A673 (cell line): Measurements from ENCODE around the gene PLIN5.

Experiments
- EZH2 ChIP-seq: fragments of 200-600 bp; sonication (generic); IDR thresholded peaks from 2 replicates; pipeline ENCODE4 v1.6.1; 2017; ENCODE audit warnings: borderline replicate concordance, low read depth, mild to moderate bottlenecking, mixed read lengths, antibody characterized with exemption, low read length; ENCODE audit not compliant: poor library complexity, severe bottlenecking
- TF ChIP-seq, protein P1 (sequence below): fragments of 300-800, 200-600 bp; sonication (generic); conservative IDR thresholded peaks from 2 replicates; pipeline ENCODE4 v1.5.1; 2017; ENCODE audit warnings: low read depth, mild to moderate bottlenecking, antibody characterized with exemption, low read length, moderate library complexity, mixed read lengths

DNA sequence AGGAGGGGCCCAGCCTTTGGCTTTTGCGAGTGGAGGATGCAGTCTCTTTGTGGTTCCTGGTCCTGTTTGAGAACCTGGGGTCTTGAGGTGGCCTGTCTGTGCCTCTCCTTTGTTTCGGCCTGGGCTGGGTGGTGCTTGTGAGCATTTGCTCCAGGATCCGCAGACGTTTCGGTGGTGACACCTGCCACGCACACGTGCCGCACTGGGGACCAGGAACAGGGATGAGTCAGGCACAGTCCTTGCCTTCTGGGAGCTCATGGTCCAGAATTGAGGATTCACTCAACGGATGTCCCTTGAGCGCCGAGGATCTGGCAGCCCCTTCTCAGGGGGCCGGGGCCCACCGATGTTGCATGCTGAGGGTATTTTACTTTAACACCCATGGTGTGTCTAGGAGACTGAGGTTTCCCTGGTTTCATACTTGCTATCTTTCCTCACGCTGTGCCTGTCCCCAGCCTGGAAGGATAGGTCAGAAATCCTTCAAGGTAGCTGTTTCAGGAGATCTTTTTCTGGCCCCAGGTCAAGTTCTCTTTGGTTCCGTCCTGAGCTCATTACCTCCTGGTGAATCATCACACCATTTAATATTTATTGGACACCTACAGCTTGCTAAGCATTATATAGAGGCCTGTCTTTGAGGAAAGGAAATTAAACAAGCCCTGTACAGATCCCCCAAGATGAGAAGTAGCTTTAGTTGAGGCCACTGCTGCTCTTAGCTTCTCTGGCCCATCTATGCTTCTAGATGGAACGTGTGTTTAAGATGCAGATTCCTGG, 57.8 kb downstream of the PLIN5 start:
- TF ChIP-seq, protein P1, sequence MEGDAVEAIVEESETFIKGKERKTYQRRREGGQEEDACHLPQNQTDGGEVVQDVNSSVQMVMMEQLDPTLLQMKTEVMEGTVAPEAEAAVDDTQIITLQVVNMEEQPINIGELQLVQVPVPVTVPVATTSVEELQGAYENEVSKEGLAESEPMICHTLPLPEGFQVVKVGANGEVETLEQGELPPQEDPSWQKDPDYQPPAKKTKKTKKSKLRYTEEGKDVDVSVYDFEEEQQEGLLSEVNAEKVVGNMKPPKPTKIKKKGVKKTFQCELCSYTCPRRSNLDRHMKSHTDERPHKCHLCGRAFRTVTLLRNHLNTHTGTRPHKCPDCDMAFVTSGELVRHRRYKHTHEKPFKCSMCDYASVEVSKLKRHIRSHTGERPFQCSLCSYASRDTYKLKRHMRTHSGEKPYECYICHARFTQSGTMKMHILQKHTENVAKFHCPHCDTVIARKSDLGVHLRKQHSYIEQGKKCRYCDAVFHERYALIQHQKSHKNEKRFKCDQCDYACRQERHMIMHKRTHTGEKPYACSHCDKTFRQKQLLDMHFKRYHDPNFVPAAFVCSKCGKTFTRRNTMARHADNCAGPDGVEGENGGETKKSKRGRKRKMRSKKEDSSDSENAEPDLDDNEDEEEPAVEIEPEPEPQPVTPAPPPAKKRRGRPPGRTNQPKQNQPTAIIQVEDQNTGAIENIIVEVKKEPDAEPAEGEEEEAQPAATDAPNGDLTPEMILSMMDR = no peak
- no peak for TF ChIP-seq EZH2
